Measurements from ENCODE around the gene GORASP2. TPM values are rescaled to one million over a fixed set of nuclear protein-coding genes. Genes with fewer than 3 reads are reported as not detected.

The GORASP2 gene
- total and polyA plus RNA-seq, 2 of the 4 experiments (the other 2 are of a cell fraction): 53.1 to 156 TPM

GRCh38 chr2:170932948-170933347 lies 3.9 kb downstream of the GORASP2 start:
- no peak overlapping the region for H2AK9ac ChIP-seq (replicated peaks; ENCODE audit: low read depth, low read length, poor library complexity)
- H3K36me3 ChIP-seq (ENCODE audit: control insufficient read depth, insufficient read depth, low read length): peaks cover 19% of the 10 kb centered on the region
- H3K23ac ChIP-seq (ENCODE audit: low read depth, low read length): peak overlapping the region; percentile 79; the same call in 1 of the 2 replicates
- no peak overlapping the region for H3K56ac ChIP-seq (ENCODE audit: extremely low read depth, insufficient read depth, low read length)
- H3K27me3 ChIP-seq (ENCODE audit: control insufficient read depth, insufficient read depth, low read length): no peaks in the 10 kb centered on the region
- no peak overlapping the region for H3K4ac ChIP-seq (ENCODE audit: low read depth, low read length)
- no peak overlapping the region for H2BK20ac ChIP-seq (ENCODE audit: low read depth, low read length)
- no peak overlapping the region for H4K91ac ChIP-seq (ENCODE audit: insufficient read depth, low read depth, low read length)
- H3K14ac ChIP-seq (replicated peaks; ENCODE audit: low read depth, low read length): no peak overlapping the region
- no peak overlapping the region for H2BK120ac ChIP-seq (ENCODE audit: low read depth, low read length)
- H3K4me1 ChIP-seq (ENCODE audit: control insufficient read depth, insufficient read depth, low read length): peaks cover 2% of the 10 kb centered on the region; the same call in 1 of the 2 replicates
- H4K8ac ChIP-seq (ENCODE audit: low read depth in 2 of 2, low read length in 2 of 2): no peak overlapping the region
- ChIA-PET CTCF (no interaction called here), POLR2A (ENCODE audit: unreplicated experiment) (no interaction called here)
- TF ChIP-seq MAZ (IDR thresholded peaks at IDR 0.05; ENCODE audit: borderline replicate concordance, low read depth, low read length): no peak
- TF ChIP-seq ELK1 (IDR thresholded peaks at IDR 0.05; ENCODE audit: borderline replicate concordance, low read depth, low read length): no peak
- no peak for TF ChIP-seq CHD1 (IDR thresholded peaks at IDR 0.05; ENCODE audit: low read depth, low read length)
- H3K79me1 ChIP-seq (ENCODE audit: low read depth in 1 of 2, low read length in 2 of 2): peaks cover 0 to 34% of the 10 kb centered on the region in 2 experiments; a peak in 2 of 4 replicates
- H2AK5ac ChIP-seq (ENCODE audit: low read depth, low read length): no peak overlapping the region
- in situ Hi-C loops (cut with MboI; ENCODE audit: low sequenced_read_pairs) (loop anchor here (25.0 kb wide), 1 partner anchor 1121 kb away; the partner anchor contains the start of gene METTL5), dilution Hi-C loops (cut with HindIII; ENCODE audit: low sequenced_read_pairs, unreplicated experiment) (no loop called here), intact Hi-C loops (cut with micrococcal nuclease) (no loop called here)
- no peak overlapping the region for H3K18ac ChIP-seq (ENCODE audit: low read depth, low read length)
- peaks cover 83% of the 10 kb centered on the region for H4K20me1 ChIP-seq (ENCODE audit: insufficient read depth, low read length)
- H3K9me3 ChIP-seq (ENCODE audit: control insufficient read depth, insufficient read depth, low read length): no peaks in the 10 kb centered on the region
- no peak overlapping the region for H3K9ac ChIP-seq (ENCODE audit: low read depth, low read length)
- no peak overlapping the region for H2AFZ ChIP-seq (replicated peaks; ENCODE audit: low read length, poor library complexity)
- no peak for DNase-seq
- peaks cover 11% of the 10 kb centered on the region for H3K9me1 ChIP-seq (ENCODE audit: insufficient read depth, low read length)
- no peak for ATAC-seq (ENCODE audit: low read depth)
- H3K4me3 ChIP-seq (ENCODE audit: insufficient read depth, low read depth, low read length): no peak overlapping the region
- H3K4me2 ChIP-seq (ENCODE audit: low read depth, low read length): no peak overlapping the region
- H4K5ac ChIP-seq (ENCODE audit: low read depth, low read length): no peak overlapping the region
- BruUV-seq (replicated peaks): no TSS peak
- no peak overlapping the region for H2BK5ac ChIP-seq (ENCODE audit: low read depth, low read length, poor library complexity, severe bottlenecking)
- H3K27ac ChIP-seq (ENCODE audit: insufficient read depth, low read length): no peak overlapping the region
- H2BK15ac ChIP-seq (ENCODE audit: low read depth, low read length): no peak overlapping the region
